Lower leg skin (tissue), 4 donors: ENCODE measurements around the gene PABPN1. TPM values are rescaled to one million over a fixed set of nuclear protein-coding genes. Genes with fewer than 3 reads are reported as not detected.
A peak's percentile ranks its signal among the peaks of the same experiment; 100 is the strongest.

Experiments
- DNase-seq, 2 donors: peaks; one replicate each; pipeline ENCODE4 v3.0.0-alpha.2; 2019; ENCODE audit warnings: low spot score in 2 of 2
- H3K4me3 ChIP-seq: fragments of 200-600 bp; sonication (generic); 2 replicates; pipeline ENCODE4 v1.5.1; 2017; ENCODE audit warnings: mild to moderate bottlenecking, low read depth; ENCODE audit not compliant: poor library complexity, severe bottlenecking
- POLR2A ChIP-seq, 2 donors: fragments of 450-650 bp; IDR thresholded peaks; one replicate each; pipeline ENCODE4 v1.6.1; 2016 to 2017; ENCODE audit warnings: antibody characterized with exemption in 2 of 2, mild to moderate bottlenecking in 1 of 2, moderate library complexity in 1 of 2
- WGBS, 2 donors: methylation state at CpG; one replicate each; pipeline ENCODE4 v1.1.5; 2018; 5-methylcytosine and 5-hydroxymethylcytosine counted together
- intact Hi-C: fragments of 100-400 bp; cut with DNase I; formaldehyde crosslinking; loops from one replicate; pipeline ENCODE4 v1.15.0; 2023; ENCODE audit warnings: low total_unique reads
- total RNA-seq, 4 donors: library from RNA; depleted of rRNA; stranded (reverse); fragments of >200 nt; gene quantifications; one replicate each; pipeline ENCODE4 v1.1.0, GENCODE V29; 2016
- TF ChIP-seq, protein P1 (sequence below), 3 donors: fragments of 450-650 bp; IDR thresholded peaks; one replicate each; pipeline ENCODE4 v1.5.1; 2016; ENCODE audit warnings: antibody characterized with exemption in 3 of 3, mild to moderate bottlenecking in 3 of 3, moderate library complexity in 2 of 3

Gene PABPN1
- total RNA-seq, 4 donors from 2014 or later: 25.5 to 65.8 (median 39.9) TPM

GRCh38 chr14:23351681-23352505 lies 30.6 kb downstream of the PABPN1 start:
- H3K4me3 ChIP-seq: peak overlapping the region; percentile 37
- TF ChIP-seq POLR2A (IDR thresholded peaks at IDR 0.05): no peak
- TF ChIP-seq, protein P1, sequence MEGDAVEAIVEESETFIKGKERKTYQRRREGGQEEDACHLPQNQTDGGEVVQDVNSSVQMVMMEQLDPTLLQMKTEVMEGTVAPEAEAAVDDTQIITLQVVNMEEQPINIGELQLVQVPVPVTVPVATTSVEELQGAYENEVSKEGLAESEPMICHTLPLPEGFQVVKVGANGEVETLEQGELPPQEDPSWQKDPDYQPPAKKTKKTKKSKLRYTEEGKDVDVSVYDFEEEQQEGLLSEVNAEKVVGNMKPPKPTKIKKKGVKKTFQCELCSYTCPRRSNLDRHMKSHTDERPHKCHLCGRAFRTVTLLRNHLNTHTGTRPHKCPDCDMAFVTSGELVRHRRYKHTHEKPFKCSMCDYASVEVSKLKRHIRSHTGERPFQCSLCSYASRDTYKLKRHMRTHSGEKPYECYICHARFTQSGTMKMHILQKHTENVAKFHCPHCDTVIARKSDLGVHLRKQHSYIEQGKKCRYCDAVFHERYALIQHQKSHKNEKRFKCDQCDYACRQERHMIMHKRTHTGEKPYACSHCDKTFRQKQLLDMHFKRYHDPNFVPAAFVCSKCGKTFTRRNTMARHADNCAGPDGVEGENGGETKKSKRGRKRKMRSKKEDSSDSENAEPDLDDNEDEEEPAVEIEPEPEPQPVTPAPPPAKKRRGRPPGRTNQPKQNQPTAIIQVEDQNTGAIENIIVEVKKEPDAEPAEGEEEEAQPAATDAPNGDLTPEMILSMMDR (IDR thresholded peaks at IDR 0.05): no peak
- WGBS, 2 donors: 7 to 15% methylated on average over 28 to 51 of the region's 61 CpGs
- intact Hi-C loops: no loop called here
- peak in 1 of 2 donors; percentile 70 for DNase-seq

GRCh38 chr14:23352506-23353432 lies 31.5 kb downstream of the PABPN1 start, which contains the start of gene SLC22A17:
TSS of gene SLC22A17 (minus strand) at chr14:23352887.
- peak within 1 kb of the TSS; percentile 37 for H3K4me3 ChIP-seq
- 1% methylated on average over 42 of the region's 42 CpGs for WGBS, 2 donors
- TF ChIP-seq, protein P1 (IDR thresholded peaks at IDR 0.05): no peak
- TF ChIP-seq POLR2A (IDR thresholded peaks at IDR 0.05): no peak
- intact Hi-C loops: no loop called here
- peak; percentile 68 to 91 for DNase-seq

DNA sequence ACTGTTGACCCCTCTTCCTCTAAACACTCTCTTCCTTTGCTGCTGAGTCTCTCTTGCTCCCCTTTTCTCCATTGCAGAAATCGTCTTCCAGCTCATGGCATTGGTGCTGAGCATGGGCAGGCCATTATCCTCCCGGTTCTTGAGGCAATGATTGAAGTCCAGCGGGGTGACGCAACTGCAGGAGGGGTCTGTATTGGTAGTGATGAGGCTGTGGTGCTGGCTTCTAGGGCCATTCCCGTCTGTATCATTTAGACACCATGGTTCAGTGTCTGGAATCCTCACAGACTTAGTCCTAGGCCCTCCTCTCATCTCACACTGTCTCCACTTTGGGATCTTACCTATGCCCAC lies 32.1 kb downstream of the PABPN1 start:
- no peak overlapping the region for H3K4me3 ChIP-seq
- intact Hi-C loops: no loop called here
- TF ChIP-seq, protein P1 (IDR thresholded peaks at IDR 0.05): no peak
- TF ChIP-seq POLR2A (IDR thresholded peaks at IDR 0.05): no peak
- 62 to 72% methylated on average over 5 of the region's 5 CpGs for WGBS, 2 donors
- DNase-seq: peak in 1 of 2 donors; percentile 72

DNA sequence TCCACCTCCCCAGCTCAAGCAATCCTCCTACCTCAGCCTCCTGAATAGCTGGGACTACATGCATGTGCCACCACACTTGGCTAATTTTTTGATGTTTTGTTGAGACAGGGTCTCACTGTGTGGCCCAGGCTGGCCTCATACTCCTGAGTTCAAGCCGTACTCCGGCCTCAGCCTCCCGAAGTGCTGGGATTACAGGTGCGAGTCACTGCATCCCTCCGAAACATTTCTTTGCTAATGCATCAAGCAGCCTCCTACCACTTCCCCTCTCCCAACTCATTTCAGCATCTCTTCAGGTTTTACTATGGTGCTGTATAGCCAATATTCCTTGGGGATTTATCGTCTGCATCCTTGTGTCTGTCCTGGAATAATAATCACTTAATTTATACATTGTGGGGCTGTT lies 33.7 kb downstream of the PABPN1 start:
- no peak overlapping the region for H3K4me3 ChIP-seq
- intact Hi-C loops: no loop called here
- peak in 1 of 2 donors; percentile 48 for DNase-seq
- TF ChIP-seq, protein P1 (IDR thresholded peaks at IDR 0.05): no peak
- WGBS, 2 donors: 78 to 85% methylated on average over 6 of the region's 6 CpGs

GRCh38 chr14:23355871-23356435 lies 34.7 kb downstream of the PABPN1 start:
- no peak for TF ChIP-seq POLR2A (IDR thresholded peaks at IDR 0.05)
- TF ChIP-seq, protein P1 (IDR thresholded peaks at IDR 0.05): no peak
- H3K4me3 ChIP-seq: no peak overlapping the region
- DNase-seq: peak in 1 of 2 donors; percentile 53
- 76 to 84% methylated on average over 6 of the region's 6 CpGs for WGBS, 2 donors
- intact Hi-C loops: no loop called here
